Astrocyte (in vitro differentiated cells and primary cell): ENCODE measurements around the gene DUSP2.

ENCODE experiments used
- EZH2 ChIP-seq: IDR thresholded peaks from 2 replicates; pipeline ENCODE4 v1.6.1; 2012; ENCODE audit warnings: mild to moderate bottlenecking, low read length, inconsistent platforms; ENCODE audit not compliant: insufficient read depth
- TF ChIP-seq, protein P1 (sequence below): IDR thresholded peaks from 2 replicates; pipeline ENCODE4 v1.5.1; 2011; ENCODE audit warnings: low read depth, mild to moderate bottlenecking, inconsistent platforms, low read length, moderate library complexity; ENCODE audit not compliant: insufficient read depth

DNA sequence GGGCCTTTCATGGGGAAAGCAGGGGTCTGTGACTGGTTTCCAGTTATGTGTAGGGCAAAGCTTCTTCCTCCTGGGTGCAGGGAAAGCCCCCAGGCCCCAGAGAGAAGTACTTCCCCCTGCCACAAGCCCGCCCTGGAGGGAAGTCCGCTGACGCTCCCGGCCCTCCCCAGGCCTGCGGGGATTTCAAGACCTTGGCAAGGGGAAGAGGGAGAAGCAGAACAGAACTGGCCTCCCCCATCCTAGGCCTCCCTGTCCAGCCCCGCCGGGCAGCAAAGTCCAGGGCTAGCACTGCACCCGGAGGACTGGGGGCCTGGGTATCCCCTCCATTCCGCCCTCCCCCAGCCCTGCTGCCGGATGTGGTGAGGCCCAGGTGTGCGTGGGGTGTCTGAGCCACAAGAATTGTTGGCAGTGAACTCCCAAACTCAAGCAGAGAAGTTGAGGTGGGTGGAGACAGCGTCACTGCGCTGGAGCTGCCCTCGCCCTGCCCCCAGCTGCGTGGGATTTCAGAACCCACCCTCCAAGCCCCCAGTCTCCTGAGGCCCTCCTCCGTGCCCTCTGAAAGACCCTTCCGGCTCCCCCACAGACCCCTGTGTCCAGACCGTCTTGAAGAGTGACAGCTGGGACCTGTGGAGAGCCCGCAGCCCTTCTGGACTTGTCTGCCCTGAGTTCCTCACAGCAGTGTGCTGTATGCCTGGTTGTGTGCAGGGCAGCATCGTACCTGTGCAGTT lies 1.1 kb upstream of the DUSP2 start:
- TF ChIP-seq, protein P1, sequence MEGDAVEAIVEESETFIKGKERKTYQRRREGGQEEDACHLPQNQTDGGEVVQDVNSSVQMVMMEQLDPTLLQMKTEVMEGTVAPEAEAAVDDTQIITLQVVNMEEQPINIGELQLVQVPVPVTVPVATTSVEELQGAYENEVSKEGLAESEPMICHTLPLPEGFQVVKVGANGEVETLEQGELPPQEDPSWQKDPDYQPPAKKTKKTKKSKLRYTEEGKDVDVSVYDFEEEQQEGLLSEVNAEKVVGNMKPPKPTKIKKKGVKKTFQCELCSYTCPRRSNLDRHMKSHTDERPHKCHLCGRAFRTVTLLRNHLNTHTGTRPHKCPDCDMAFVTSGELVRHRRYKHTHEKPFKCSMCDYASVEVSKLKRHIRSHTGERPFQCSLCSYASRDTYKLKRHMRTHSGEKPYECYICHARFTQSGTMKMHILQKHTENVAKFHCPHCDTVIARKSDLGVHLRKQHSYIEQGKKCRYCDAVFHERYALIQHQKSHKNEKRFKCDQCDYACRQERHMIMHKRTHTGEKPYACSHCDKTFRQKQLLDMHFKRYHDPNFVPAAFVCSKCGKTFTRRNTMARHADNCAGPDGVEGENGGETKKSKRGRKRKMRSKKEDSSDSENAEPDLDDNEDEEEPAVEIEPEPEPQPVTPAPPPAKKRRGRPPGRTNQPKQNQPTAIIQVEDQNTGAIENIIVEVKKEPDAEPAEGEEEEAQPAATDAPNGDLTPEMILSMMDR = no peak
- TF ChIP-seq EZH2 = no peak
